Endothelial cell of umbilical vein (primary cell): ENCODE data around the gene THSD4.

ENCODE experiments used
- CTCF ChIP-seq, 2 donors: IDR thresholded peaks; 1 replicate in 1 of 2; 2 replicates in 1 of 2; pipeline ENCODE4 v1.5.1; 2011; ENCODE audit warnings: low read length in 2 of 2, mild to moderate bottlenecking in 2 of 2, moderate library complexity in 2 of 2, control low read depth in 1 of 2, inconsistent platforms in 1 of 2, low read depth in 1 of 2; ENCODE audit not compliant: insufficient read depth in 1 of 2; ENCODE audit errors: extremely low read depth in 1 of 2
- MAX ChIP-seq: IDR thresholded peaks from 2 replicates; pipeline ENCODE4 v1.6.1; 2011; ENCODE audit not compliant: insufficient read depth, insufficient read length
- POLR2A ChIP-seq: IDR thresholded peaks from 2 replicates; pipeline ENCODE4 v1.6.1; 2012; ENCODE audit warnings: low read depth, mild to moderate bottlenecking, control low read depth, low read length
- POLR2AphosphoS5 ChIP-seq: IDR thresholded peaks from 2 replicates; pipeline ENCODE4 v1.6.1; 2012; ENCODE audit warnings: low read depth, mild to moderate bottlenecking, control low read depth, low read length, moderate library complexity; ENCODE audit not compliant: insufficient read depth

- no peak for TF ChIP-seq CTCF (IDR thresholded peaks at IDR 0.05; ENCODE audit: extremely low read depth in 1 of 2, insufficient read depth in 1 of 2, low read depth in 1 of 2, low read length in 2 of 2)
- TF ChIP-seq POLR2AphosphoS5 = no peak
- no peak for TF ChIP-seq POLR2A
- TF ChIP-seq MAX = no peak
Observed at GRCh38 chr15:71462638-71463037, 347.4 kb downstream of the THSD4 start.
